ENCODE results near the gene HAS3.
"Not testable (repeated sequence)": the region's sequence is repeated elsewhere in the genome, so short reads cannot be mapped to it uniquely, and the experiment has no call there.

The HAS3 gene, protein sequence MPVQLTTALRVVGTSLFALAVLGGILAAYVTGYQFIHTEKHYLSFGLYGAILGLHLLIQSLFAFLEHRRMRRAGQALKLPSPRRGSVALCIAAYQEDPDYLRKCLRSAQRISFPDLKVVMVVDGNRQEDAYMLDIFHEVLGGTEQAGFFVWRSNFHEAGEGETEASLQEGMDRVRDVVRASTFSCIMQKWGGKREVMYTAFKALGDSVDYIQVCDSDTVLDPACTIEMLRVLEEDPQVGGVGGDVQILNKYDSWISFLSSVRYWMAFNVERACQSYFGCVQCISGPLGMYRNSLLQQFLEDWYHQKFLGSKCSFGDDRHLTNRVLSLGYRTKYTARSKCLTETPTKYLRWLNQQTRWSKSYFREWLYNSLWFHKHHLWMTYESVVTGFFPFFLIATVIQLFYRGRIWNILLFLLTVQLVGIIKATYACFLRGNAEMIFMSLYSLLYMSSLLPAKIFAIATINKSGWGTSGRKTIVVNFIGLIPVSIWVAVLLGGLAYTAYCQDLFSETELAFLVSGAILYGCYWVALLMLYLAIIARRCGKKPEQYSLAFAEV

GRCh38 chr16:69105501-69106361 is at the start of gene HAS3:
HAS3 (plus strand) TSS chr16:69105653; CDS start chr16:69109396, 3,743 bp downstream.
- Mint-ChIP-seq H3K9me3 (no peaks in the 10 kb centered on the region), H3K27ac (no peak within 1 kb of the TSS), H3K27me3 (ENCODE audit: low read depth) (peaks cover 35% of the 10 kb centered on the region), H3K4me1 (ENCODE audit: low read depth) (peaks cover 10% of the 10 kb centered on the region), H3K4me3 (peak within 1 kb of the TSS; percentile 86), H3K36me3 (ENCODE audit: low read depth) (peaks cover 2% of the 10 kb centered on the region)
- peak; percentile 39 for DNase-seq (ENCODE audit: low spot score)

DNA sequence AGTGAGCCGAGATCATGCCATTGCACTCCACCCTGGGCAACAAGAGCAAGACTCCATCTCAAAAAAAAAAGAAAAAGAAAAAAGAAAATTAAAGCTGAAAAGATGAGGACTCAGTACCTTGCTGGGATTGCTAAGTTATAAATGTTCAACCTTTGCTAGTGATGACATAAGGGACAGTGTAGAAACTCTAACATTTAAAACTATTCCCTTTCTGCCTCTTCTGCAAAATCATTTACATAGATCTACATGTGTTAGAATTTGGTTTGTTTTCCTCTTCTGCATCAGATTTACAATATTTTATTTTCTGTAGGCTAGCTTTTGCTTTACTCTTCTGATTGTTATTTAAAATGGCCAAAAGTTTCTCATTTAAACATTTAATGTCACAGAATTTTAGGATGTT is 49.5 kb upstream of the HAS3 start:
- peaks cover 7% of the 10 kb centered on the region for H3K4me1 Mint-ChIP-seq (ENCODE audit: low read depth)
- H3K27me3 Mint-ChIP-seq (ENCODE audit: low read depth): no peaks in the 10 kb centered on the region
- H3K4me3 Mint-ChIP-seq: no peak overlapping the region
- DNase-seq (ENCODE audit: low spot score): no peak
- H3K36me3 Mint-ChIP-seq (ENCODE audit: low read depth): no peaks in the 10 kb centered on the region
- no peak overlapping the region for H3K27ac Mint-ChIP-seq
- H3K9me3 Mint-ChIP-seq: no peaks in the 10 kb centered on the region

DNA sequence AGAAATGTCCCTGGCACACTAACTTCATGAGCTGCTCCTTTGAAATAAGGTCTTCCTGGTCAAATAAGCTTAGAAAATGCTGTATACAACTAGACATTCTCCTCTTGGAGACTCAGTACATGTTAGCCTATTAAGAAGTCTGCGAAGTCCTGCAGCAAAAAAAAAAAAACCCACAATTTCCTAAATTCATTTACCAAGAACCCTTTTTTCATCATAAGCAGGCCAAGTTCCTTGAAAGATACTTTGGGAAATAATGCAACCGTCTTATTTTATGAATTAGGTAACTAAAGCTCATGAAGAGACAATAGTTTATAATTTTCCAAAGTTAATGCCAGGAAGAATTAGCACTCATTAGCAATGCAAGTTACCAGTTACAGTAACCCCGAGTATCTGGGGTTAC is 49.0 kb upstream of the HAS3 start:
- Mint-ChIP-seq H3K36me3 (ENCODE audit: low read depth) (no peaks in the 10 kb centered on the region), H3K27ac (no peak overlapping the region), H3K27me3 (ENCODE audit: low read depth) (no peaks in the 10 kb centered on the region), H3K9me3 (no peaks in the 10 kb centered on the region), H3K4me3 (no peak overlapping the region), H3K4me1 (ENCODE audit: low read depth) (peaks cover 7% of the 10 kb centered on the region)
- no peak for DNase-seq (ENCODE audit: low spot score)

GRCh38 chr16:69057400-69058378 is 47.8 kb upstream of the HAS3 start:
- Mint-ChIP-seq H3K36me3 (ENCODE audit: low read depth) (no peaks in the 10 kb centered on the region), H3K4me3 (no peak overlapping the region), H3K4me1 (ENCODE audit: low read depth) (peaks cover 7% of the 10 kb centered on the region), H3K9me3 (no peaks in the 10 kb centered on the region), H3K27me3 (ENCODE audit: low read depth) (no peaks in the 10 kb centered on the region), H3K27ac (no peak overlapping the region)
- DNase-seq (ENCODE audit: low spot score): no peak

- not testable (repeated sequence) for H3K36me3 Mint-ChIP-seq (ENCODE audit: low read depth); H3K27ac Mint-ChIP-seq; H3K4me1 Mint-ChIP-seq (ENCODE audit: low read depth); H3K27me3 Mint-ChIP-seq (ENCODE audit: low read depth); H3K9me3 Mint-ChIP-seq; H3K4me3 Mint-ChIP-seq; DNase-seq (ENCODE audit: low spot score)
Observed at GRCh38 chr16:69063491-69063890, 42.0 kb upstream of the HAS3 start.

DNA sequence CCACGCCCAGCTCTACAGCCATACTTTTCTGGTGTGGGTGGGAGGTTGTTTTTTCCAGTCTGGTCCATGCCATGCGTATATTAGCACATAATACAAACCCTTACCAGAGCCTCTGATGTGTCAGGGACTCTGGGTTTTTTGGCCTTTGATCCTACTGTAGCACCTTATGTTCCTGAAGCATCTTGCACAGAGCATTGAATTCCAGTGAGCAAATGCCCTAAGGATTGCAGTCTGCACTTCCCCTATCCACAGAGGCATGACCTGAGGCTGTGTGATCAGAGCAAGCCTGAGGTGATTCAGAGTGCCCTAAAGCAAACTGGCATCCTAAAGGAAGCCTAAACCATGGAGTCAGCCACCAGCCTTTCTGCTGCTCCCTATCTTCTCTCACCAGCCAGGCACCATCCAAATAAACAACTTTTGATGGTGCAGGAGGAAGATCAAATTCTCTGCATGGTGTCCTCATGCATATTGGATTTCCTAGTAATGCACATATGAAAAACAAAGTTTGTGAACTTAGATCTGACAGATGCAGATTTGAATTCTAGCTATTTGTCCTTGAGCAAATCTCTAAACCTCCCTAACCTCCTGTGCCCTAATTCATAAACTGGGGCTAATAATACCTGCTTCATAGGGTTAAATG is 41.2 kb upstream of the HAS3 start:
- Mint-ChIP-seq H3K4me3 (no peak overlapping the region), H3K9me3 (no peaks in the 10 kb centered on the region), H3K36me3 (ENCODE audit: low read depth) (no peaks in the 10 kb centered on the region), H3K4me1 (ENCODE audit: low read depth) (no peaks in the 10 kb centered on the region), H3K27me3 (ENCODE audit: low read depth) (no peaks in the 10 kb centered on the region), H3K27ac (no peak overlapping the region)
- no peak for DNase-seq (ENCODE audit: low spot score)

DNA sequence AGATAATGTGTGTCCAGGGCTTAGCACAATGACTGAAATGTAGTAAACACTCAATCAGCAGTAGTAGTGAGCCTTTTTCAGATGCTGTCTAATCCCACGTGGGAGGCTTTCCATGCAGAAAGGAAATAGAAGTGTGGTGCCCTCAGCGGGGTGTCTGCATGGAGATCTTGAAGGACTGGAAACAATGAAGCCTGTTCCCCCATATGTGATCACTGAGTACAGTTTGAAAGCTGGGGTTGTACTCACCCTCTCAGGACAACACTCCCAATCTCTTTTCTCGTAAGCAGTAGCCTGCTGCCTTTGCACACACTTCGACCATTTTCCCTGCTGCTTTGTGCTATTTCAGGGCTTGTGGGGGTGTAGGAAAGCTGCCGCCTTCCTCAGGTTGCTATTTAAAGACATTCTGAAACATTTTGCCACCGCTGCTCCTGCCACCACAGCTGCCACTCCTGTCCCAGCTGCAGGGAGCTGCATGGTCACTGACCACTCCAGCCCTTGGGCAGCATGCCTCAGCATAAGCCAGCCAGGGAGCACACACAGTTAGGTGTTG is 40.6 kb upstream of the HAS3 start:
- H3K4me1 Mint-ChIP-seq (ENCODE audit: low read depth): no peaks in the 10 kb centered on the region
- no peak overlapping the region for H3K4me3 Mint-ChIP-seq
- no peaks in the 10 kb centered on the region for H3K36me3 Mint-ChIP-seq (ENCODE audit: low read depth)
- H3K27ac Mint-ChIP-seq: no peak overlapping the region
- no peaks in the 10 kb centered on the region for H3K27me3 Mint-ChIP-seq (ENCODE audit: low read depth)
- DNase-seq (ENCODE audit: low spot score): no peak
- H3K9me3 Mint-ChIP-seq: no peaks in the 10 kb centered on the region

DNA sequence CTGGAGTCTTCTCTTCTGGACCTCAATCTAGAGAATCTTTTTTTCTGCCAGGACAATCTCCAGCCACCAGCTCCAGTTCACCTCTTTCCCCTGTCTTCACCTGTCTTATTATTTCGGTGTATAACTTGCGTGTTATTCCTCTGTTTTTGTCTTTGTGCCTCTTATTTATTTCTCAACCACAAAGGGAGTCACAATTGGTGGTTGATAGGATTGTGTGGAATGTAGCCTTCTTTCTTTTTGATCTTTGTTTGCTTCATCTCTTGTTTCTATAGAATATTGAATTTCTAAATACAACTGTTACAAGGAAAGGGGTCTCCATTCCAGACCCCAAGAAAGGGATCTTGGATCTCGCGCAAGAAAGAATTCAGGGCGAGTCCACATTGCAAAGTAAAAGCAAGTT is 35.9 kb upstream of the HAS3 start:
- Mint-ChIP-seq H3K36me3 (ENCODE audit: low read depth) (no peaks in the 10 kb centered on the region), H3K27me3 (ENCODE audit: low read depth) (no peaks in the 10 kb centered on the region), H3K4me1 (ENCODE audit: low read depth) (no peaks in the 10 kb centered on the region), H3K4me3 (no peak overlapping the region), H3K27ac (no peak overlapping the region), H3K9me3 (no peaks in the 10 kb centered on the region)
- no peak for DNase-seq (ENCODE audit: low spot score)

- Mint-ChIP-seq H3K27ac (no peak overlapping the region), H3K4me3 (no peak overlapping the region), H3K27me3 (ENCODE audit: low read depth) (no peaks in the 10 kb centered on the region), H3K9me3 (no peaks in the 10 kb centered on the region), H3K36me3 (ENCODE audit: low read depth) (no peaks in the 10 kb centered on the region), H3K4me1 (ENCODE audit: low read depth) (no peaks in the 10 kb centered on the region)
- no peak for DNase-seq (ENCODE audit: low spot score)
Observed at GRCh38 chr16:69071036-69071435, 34.4 kb upstream of the HAS3 start.

- Mint-ChIP-seq H3K27ac (no peak overlapping the region), H3K4me1 (ENCODE audit: low read depth) (no peaks in the 10 kb centered on the region), H3K27me3 (ENCODE audit: low read depth) (no peaks in the 10 kb centered on the region), H3K9me3 (no peaks in the 10 kb centered on the region), H3K4me3 (no peak overlapping the region), H3K36me3 (ENCODE audit: low read depth) (no peaks in the 10 kb centered on the region)
- no peak for DNase-seq (ENCODE audit: low spot score)
Observed at GRCh38 chr16:69072640-69072974, 32.8 kb upstream of the HAS3 start.

GRCh38 chr16:69073181-69073702 is 32.2 kb upstream of the HAS3 start:
- no peaks in the 10 kb centered on the region for H3K27me3 Mint-ChIP-seq (ENCODE audit: low read depth)
- no peak overlapping the region for H3K27ac Mint-ChIP-seq
- H3K4me3 Mint-ChIP-seq: no peak overlapping the region
- no peaks in the 10 kb centered on the region for H3K36me3 Mint-ChIP-seq (ENCODE audit: low read depth)
- no peaks in the 10 kb centered on the region for H3K9me3 Mint-ChIP-seq
- no peak for DNase-seq (ENCODE audit: low spot score)
- no peaks in the 10 kb centered on the region for H3K4me1 Mint-ChIP-seq (ENCODE audit: low read depth)

GRCh38 chr16:69077251-69077650 is 28.2 kb upstream of the HAS3 start:
- DNase-seq (ENCODE audit: low spot score): no peak
- Mint-ChIP-seq H3K27ac (no peak overlapping the region), H3K9me3 (no peaks in the 10 kb centered on the region), H3K36me3 (ENCODE audit: low read depth) (no peaks in the 10 kb centered on the region), H3K27me3 (ENCODE audit: low read depth) (no peaks in the 10 kb centered on the region), H3K4me3 (no peak overlapping the region), H3K4me1 (ENCODE audit: low read depth) (no peaks in the 10 kb centered on the region)

GRCh38 chr16:69078073-69078472 is 27.4 kb upstream of the HAS3 start:
- H3K27me3 Mint-ChIP-seq (ENCODE audit: low read depth): no peaks in the 10 kb centered on the region
- no peak for DNase-seq (ENCODE audit: low spot score)
- no peaks in the 10 kb centered on the region for H3K36me3 Mint-ChIP-seq (ENCODE audit: low read depth)
- no peaks in the 10 kb centered on the region for H3K9me3 Mint-ChIP-seq
- H3K4me1 Mint-ChIP-seq (ENCODE audit: low read depth): no peaks in the 10 kb centered on the region
- no peak overlapping the region for H3K4me3 Mint-ChIP-seq
- H3K27ac Mint-ChIP-seq: no peak overlapping the region
